Muscle of leg (tissue), 11 donors: ENCODE measurements around the gene MTAP. TPM values are rescaled to one million over a fixed set of nuclear protein-coding genes. Genes with fewer than 3 reads are reported as not detected.

Experiments used
- DNase-seq: peaks from one replicate; pipeline ENCODE4 v3.0.0; 2013
- H3K27ac ChIP-seq: one replicate; pipeline ENCODE4 v1.5.1; 2013; ENCODE audit warnings: mild to moderate bottlenecking, low read length, control low read depth
- H3K27me3 ChIP-seq: one replicate; pipeline ENCODE4 v1.6.1; 2013; ENCODE audit warnings: low read length; ENCODE audit not compliant: control insufficient read depth, insufficient read depth
- H3K36me3 ChIP-seq: one replicate; pipeline ENCODE4 v1.6.1; 2013; ENCODE audit warnings: low read length; ENCODE audit not compliant: control insufficient read depth, insufficient read depth
- H3K4me1 ChIP-seq: one replicate; pipeline ENCODE4 v1.6.1; 2013; ENCODE audit warnings: low read length; ENCODE audit not compliant: control insufficient read depth, insufficient read depth
- H3K4me3 ChIP-seq: one replicate; pipeline ENCODE4 v1.5.1; 2013; ENCODE audit warnings: low read length, control low read depth
- H3K9me3 ChIP-seq: replicated peaks from 2 replicates; pipeline ENCODE4 v1.6.1; 2013; ENCODE audit warnings: low read depth, low read length; ENCODE audit not compliant: control insufficient read depth
- WGBS: methylation state at CpG from one replicate; pipeline ENCODE4 v1.1.5; 2013; ENCODE audit warnings: missing lambda C conversion rate; ENCODE audit not compliant: insufficient coverage; 5-methylcytosine and 5-hydroxymethylcytosine counted together
- polyA plus RNA-seq, 8 donors: library from polyadenylated mRNA; unstranded; fragments of 120-200 nt; gene quantifications; one replicate each; pipeline versions ENCODE4 v1.2.1 to v1.2.3, GENCODE V29; 2013; ENCODE audit warnings: inconsistent platforms in 1 of 8, low replicate concordance in 1 of 8; ENCODE audit not compliant: insufficient read length in 8 of 8, insufficient read depth in 1 of 8
- total RNA-seq: library from RNA; stranded (reverse); fragments of 120-200 nt; gene quantifications from one replicate; pipeline ENCODE4 v1.2.4, GENCODE V29; 2013

MTAP gene
- total and polyA plus RNA-seq, 9 donors = 16.1 to 27.0 (median 23.0) TPM

DNA sequence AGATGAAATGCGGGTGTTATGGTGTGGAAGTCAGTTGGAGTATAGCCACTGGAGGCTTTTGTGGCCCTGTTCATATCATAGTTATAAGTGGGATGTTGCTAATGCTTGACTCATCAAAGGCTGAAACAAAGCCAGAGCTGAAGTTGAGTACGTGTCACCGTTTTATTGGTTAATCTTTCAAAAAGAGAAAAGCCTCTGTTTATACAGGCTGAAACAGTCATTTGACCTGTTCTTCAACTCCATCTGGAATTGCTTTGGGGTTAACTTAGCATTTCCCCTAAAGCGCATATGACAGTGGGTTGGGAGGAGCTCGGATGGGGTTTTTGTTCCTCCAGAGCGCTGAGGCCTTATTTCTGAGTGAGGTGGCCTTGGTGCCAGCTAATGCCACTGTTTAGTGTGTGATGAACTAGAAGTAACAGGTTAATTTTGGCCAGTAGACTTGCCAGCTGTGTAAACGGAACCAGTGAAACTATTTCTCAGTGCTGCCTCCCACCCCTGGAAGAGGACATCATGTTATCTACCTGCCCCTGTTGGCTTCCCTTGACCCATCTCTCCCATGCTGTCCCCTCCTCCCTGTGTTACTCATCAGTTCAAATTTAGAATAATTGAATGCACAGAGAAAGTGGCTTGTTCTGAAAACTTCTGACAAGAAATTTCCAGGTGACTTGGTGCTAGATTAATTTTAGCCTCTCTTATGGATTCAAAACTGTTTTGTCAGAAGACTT lies 34.2 kb downstream of the MTAP start:
- Histone ChIP-seq H3K36me3 (peaks cover 60% of the 10 kb centered on the region), H3K27me3 (no peaks in the 10 kb centered on the region), H3K9me3 (peaks cover 13% of the 10 kb centered on the region), H3K4me3 (no peak overlapping the region), H3K4me1 (no peaks in the 10 kb centered on the region), H3K27ac (no peak overlapping the region)
- no peak for DNase-seq
- 82% methylated on average over 7 of the region's 7 CpGs for WGBS

DNA sequence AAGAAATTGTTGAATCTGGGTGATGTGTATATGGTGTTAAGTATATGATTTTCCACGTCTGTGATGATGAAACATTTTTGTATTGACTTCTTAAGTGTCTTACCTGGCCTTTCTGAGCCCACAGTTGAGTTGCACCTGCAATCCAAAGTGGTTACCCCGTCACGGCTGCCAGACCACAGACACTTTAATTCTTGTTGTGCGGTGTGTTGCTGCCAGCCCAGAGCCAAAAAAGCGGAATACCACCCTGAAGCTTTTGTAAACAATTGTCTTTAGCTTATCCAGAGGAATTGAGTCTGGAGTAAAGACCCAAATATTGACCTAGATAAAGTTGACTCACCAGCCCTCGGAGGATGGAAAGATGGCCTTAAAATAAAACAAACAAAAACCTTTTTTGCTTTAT lies 35.1 kb downstream of the MTAP start:
- Histone ChIP-seq H3K36me3 (peaks cover 57% of the 10 kb centered on the region), H3K27me3 (no peaks in the 10 kb centered on the region), H3K27ac (no peak overlapping the region), H3K9me3 (peaks cover 16% of the 10 kb centered on the region), H3K4me1 (no peaks in the 10 kb centered on the region), H3K4me3 (no peak overlapping the region)
- DNase-seq = no peak
- 93% methylated on average over 4 of the region's 6 CpGs for WGBS

DNA sequence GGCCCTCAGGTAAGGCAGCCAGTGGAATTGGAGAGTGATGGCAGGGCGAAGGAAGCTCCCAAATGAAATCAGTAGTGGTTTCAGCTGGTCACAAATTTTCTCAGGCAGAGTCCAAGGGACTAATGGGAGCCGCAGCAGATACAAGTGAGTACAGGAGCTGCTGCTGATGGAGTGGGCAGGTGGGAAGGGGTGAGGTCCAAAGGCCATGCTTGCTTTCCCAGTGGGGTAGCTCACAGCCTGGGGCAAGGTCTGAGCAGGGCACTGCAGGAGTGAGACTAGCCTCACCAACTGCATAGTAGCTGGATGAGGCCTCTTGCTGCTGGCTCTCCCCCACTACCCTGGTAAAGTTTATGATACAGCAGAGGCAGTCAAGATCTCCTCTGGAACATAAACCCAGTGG lies 38.2 kb downstream of the MTAP start:
- H3K9me3 ChIP-seq = peaks cover 23% of the 10 kb centered on the region
- H3K36me3 ChIP-seq = peaks cover 35% of the 10 kb centered on the region
- 100% methylated on average over 2 of the region's 2 CpGs for WGBS
- H3K4me3 ChIP-seq = no peak overlapping the region
- no peak overlapping the region for H3K27ac ChIP-seq
- DNase-seq = no peak
- H3K27me3 ChIP-seq = no peaks in the 10 kb centered on the region
- no peaks in the 10 kb centered on the region for H3K4me1 ChIP-seq

DNA sequence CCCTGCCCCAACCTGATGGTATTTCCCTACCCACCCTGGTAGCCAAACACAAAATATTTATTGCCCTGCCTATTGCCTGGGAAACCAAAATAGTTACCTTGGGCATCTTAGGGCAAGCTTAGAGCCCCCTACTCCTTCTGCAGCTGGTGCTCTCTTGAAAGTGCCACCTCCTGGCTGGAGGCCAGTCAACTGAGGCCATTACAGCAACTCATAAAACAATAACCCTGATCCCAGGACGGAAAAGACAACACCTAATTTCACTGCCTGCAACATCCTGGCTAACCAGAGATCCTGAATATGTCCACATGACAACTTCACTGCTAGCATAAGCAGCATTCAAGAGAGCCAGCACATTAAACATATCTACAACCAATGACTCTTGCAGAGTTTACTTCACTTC lies 38.7 kb downstream of the MTAP start:
- H3K4me3 ChIP-seq = no peak overlapping the region
- H3K4me1 ChIP-seq = no peaks in the 10 kb centered on the region
- peaks cover 35% of the 10 kb centered on the region for H3K36me3 ChIP-seq
- WGBS = 100% methylated on average over 1 of the region's 1 CpG
- peaks cover 28% of the 10 kb centered on the region for H3K9me3 ChIP-seq
- DNase-seq = no peak
- no peaks in the 10 kb centered on the region for H3K27me3 ChIP-seq
- no peak overlapping the region for H3K27ac ChIP-seq

DNA sequence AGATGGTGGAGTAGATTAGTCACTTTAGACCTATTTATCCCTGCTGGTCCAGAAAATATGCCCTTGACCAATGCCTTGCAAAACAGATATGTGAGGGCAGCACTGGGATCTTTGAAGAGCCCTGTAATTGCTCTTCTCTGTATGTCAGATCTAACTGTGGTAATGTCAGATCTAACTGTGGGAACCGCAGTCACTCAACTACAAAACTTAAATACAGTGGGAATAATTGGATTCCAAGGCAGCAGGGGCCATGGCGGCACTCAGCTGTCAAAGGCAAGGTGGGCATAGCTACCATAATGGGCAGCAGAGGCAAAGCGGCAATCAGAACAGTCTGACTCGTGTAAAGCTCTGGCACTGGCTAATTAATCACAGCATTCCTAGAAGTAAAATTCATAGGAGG lies 46.2 kb downstream of the MTAP start:
- WGBS = 100% methylated on average over 1 of the region's 4 CpGs
- Histone ChIP-seq H3K36me3 (peaks cover 16% of the 10 kb centered on the region), H3K4me1 (no peaks in the 10 kb centered on the region), H3K27me3 (no peaks in the 10 kb centered on the region), H3K9me3 (peaks cover 23% of the 10 kb centered on the region), H3K4me3 (no peak overlapping the region), H3K27ac (no peak overlapping the region)
- DNase-seq = no peak

DNA sequence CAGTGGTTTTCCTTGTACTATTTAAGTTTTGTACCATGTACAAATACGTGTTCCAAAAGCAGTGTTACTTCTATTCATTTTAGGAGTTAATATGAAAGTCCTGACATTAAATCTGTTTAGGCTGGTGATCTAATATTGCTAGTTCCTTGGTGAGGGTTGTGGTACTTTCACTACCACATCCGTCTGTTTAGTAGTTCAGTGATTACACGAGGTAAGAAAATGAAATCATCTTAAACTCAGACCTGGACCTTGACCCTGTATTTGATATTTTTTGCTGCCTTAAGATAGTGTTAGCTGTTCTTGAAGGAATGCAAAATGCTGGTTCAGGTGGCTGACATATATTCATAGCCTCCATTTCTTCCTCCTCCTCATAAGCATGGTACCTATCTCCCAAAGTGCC lies 50.3 kb downstream of the MTAP start:
- DNase-seq = no peak
- no peak overlapping the region for H3K4me3 ChIP-seq
- WGBS = no CpG with 5 or more reads among the region's 3 CpGs
- H3K4me1 ChIP-seq = no peaks in the 10 kb centered on the region
- no peaks in the 10 kb centered on the region for H3K27me3 ChIP-seq
- no peak overlapping the region for H3K27ac ChIP-seq
- H3K9me3 ChIP-seq = peaks cover 10% of the 10 kb centered on the region
- H3K36me3 ChIP-seq = peaks cover 32% of the 10 kb centered on the region

DNA sequence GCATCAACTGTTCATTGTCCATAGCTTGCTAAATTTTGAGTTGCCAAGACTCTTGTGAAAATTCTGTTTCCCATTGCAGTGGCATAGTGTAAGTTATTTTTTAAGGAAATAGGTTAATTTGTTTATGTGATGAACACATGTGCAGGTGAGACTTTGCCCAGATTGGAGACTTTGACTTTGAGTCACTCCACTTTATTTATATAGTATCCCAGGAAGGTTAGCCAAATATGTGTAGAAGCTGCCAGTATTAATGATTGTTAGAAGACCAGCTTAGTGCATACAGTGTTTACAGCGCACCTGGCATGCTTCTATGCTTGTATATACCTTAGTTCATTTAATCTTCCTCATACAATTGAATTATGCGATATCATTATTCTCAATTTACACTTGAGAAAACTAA lies 51.0 kb downstream of the MTAP start:
- no CpG with 5 or more reads among the region's 2 CpGs for WGBS

DNA sequence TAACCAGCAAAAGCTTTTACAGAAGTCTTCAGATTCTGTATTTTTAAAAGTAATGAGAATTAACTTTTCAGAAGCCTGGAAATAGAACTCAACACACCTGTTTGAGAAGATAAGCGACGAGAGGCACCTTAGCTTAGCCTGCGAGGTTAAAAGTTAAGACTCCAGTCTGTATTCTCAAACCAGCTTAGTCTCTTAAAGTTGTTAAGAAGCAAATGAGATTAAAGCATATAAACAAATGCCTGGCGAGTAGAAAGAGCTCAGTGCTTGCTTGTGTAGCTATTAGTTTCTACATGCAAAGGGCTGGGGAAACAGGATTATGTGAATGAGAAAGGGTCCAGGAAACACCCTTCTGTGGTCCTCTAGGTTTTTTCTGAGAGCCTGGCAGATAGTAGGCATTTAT lies 51.7 kb downstream of the MTAP start:
- WGBS = 100% methylated on average over 1 of the region's 4 CpGs
- peaks cover 42% of the 10 kb centered on the region for H3K36me3 ChIP-seq

More for the DNA sequence above, 51.0 kb downstream of the MTAP start:
- H3K4me3 ChIP-seq = no peak overlapping the region
- peaks cover 35% of the 10 kb centered on the region for H3K36me3 ChIP-seq
- H3K9me3 ChIP-seq = peaks cover 4% of the 10 kb centered on the region
- no peak overlapping the region for H3K27ac ChIP-seq
- H3K4me1 ChIP-seq = no peaks in the 10 kb centered on the region
- DNase-seq = no peak
- H3K27me3 ChIP-seq = no peaks in the 10 kb centered on the region

DNA sequence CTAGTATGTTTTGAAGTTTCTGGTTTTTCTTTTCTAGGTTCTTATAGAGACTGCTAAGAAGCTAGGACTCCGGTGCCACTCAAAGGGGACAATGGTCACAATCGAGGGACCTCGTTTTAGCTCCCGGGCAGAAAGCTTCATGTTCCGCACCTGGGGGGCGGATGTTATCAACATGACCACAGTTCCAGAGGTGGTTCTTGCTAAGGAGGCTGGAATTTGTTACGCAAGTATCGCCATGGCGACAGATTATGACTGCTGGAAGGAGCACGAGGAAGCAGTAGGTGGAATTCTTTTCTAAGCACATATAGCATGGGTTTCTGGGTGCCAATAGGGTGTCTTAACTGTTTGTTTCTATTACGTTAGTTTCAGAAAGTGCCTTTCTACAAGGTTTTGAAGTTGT lies 52.2 kb downstream of the MTAP start:
- no peak for DNase-seq
- Histone ChIP-seq H3K4me1 (no peaks in the 10 kb centered on the region), H3K27ac (no peak overlapping the region), H3K4me3 (no peak overlapping the region), H3K9me3 (no peaks in the 10 kb centered on the region), H3K36me3 (peaks cover 43% of the 10 kb centered on the region), H3K27me3 (no peaks in the 10 kb centered on the region)
- WGBS = 92% methylated on average over 8 of the region's 11 CpGs

More for the DNA sequence above, 51.7 kb downstream of the MTAP start:
- Histone ChIP-seq H3K4me3 (no peak overlapping the region), H3K9me3 (no peaks in the 10 kb centered on the region), H3K4me1 (no peaks in the 10 kb centered on the region), H3K27me3 (no peaks in the 10 kb centered on the region), H3K27ac (no peak overlapping the region)
- no peak for DNase-seq

DNA sequence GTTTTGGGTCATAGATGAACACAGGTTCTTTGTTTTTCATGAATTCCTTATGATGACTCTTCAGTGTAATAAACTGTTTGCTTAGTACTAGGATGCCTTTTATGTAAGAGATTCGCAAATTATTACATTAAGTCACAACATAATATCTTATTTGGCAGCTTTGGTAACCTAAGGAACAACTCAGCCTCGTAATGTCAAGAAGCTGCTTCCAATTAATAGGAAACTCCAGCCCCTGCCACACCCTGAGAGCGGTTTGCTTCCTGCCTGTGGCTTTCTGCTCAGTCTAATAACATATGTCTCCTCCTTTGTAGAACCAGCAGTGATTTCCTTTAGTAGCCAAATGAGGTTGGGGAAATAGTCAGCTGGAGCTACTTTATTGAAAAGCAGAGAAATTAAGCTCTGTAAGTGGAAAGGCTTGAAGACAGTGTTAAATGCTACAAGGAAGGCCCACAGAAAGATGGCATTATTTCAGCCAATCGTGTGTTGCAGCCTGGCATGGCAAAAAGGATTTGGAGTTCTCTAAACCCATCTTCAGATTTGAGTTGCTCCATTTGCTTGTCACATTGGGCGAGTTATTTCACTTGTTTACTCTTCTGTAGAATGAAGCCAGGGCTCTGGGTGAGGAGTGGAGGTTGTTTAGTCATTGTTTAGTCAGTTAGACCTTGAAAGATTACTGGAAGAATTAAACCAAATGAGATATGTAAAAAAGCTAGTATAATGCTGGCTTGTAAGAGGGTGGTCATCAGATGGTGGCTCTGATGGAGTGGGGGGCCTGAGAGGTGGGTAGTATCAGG lies 54.1 kb downstream of the MTAP start:
- 38% methylated on average over 2 of the region's 5 CpGs for WGBS
- H3K4me3 ChIP-seq = no peak overlapping the region
- no peaks in the 10 kb centered on the region for H3K27me3 ChIP-seq
- H3K27ac ChIP-seq = no peak overlapping the region
- peak; percentile 5 for DNase-seq
- no peaks in the 10 kb centered on the region for H3K9me3 ChIP-seq
- peaks cover 35% of the 10 kb centered on the region for H3K36me3 ChIP-seq
- no peaks in the 10 kb centered on the region for H3K4me1 ChIP-seq
